SK-N-SH (cell line): ENCODE data around the gene LTBR. TPM values are rescaled to one million over a fixed set of nuclear protein-coding genes. Genes with fewer than 3 reads are reported as not detected.

Experiments used
- CTCF ChIA-PET: fragments of 300-600, 350-600 bp; formaldehyde crosslinking; extraction: SDS; loops from one replicate; lab custom pipeline; 2021; lab: Yijun Ruan, JAX
- POLR2A ChIA-PET: fragments of 350-600 bp; sonication (Branson Sonifier 250); formaldehyde crosslinking; extraction: SDS; loops from one replicate; lab custom pipeline; 2020; ENCODE audit warnings: antibody characterized with exemption, inconsistent platforms; lab: Yijun Ruan, JAX
- DNase-seq: peaks from one replicate; pipeline ENCODE4 v3.0.0; 2012
- H2AFZ ChIP-seq: fragments of 200-600 bp; sonication (generic); 2 replicates; pipeline ENCODE4 v1.8.1; 2016; ENCODE audit warnings: antibody characterized with exemption, mild to moderate bottlenecking, low read depth
- H3F3A ChIP-seq: fragments of 200-600 bp; sonication (generic); replicated peaks from 2 replicates; pipeline ENCODE3; 2016; ENCODE audit warnings: antibody characterized with exemption, mild to moderate bottlenecking; ENCODE audit not compliant: insufficient read depth
- H3K27ac ChIP-seq, 2 experiments: fragments of 200-500 bp in 1 of 2; fragments of 200-600 bp in 1 of 2; sonication (Bioruptor generic) in 1 of 2; sonication (generic), shearing (Covaris generic) in 1 of 2; 2 replicates each; pipeline versions ENCODE4 v1.5.1 to v1.6.1; 2014 to 2016; ENCODE audit warnings: low read depth in 2 of 2, inconsistent platforms in 1 of 2, low read length in 1 of 2, mild to moderate bottlenecking in 1 of 2, mixed read lengths in 1 of 2
- H3K27me3 ChIP-seq: fragments of 200-600 bp; sonication (generic), shearing (Covaris generic); 2 replicates; pipeline ENCODE4 v1.6.1; 2016; ENCODE audit warnings: mixed run types; ENCODE audit not compliant: insufficient read depth
- H3K36me3 ChIP-seq, 2 experiments: fragments of 200-500 bp in 1 of 2; fragments of 200-600 bp in 1 of 2; sonication (Bioruptor generic) in 1 of 2; sonication (generic) in 1 of 2; replicated peaks in 1 of 2; 2 replicates each; pipeline versions ENCODE3 to v1.5.1; 2014 to 2016; ENCODE audit warnings: low read length in 1 of 2, mild to moderate bottlenecking in 1 of 2; ENCODE audit not compliant: insufficient read depth in 2 of 2, control insufficient read depth in 1 of 2
- H3K4me1 ChIP-seq, 2 experiments: fragments of 200-500 bp in 1 of 2; fragments of 200-600 bp in 1 of 2; sonication (Bioruptor generic) in 1 of 2; sonication (generic), shearing (Covaris generic) in 1 of 2; 2 replicates each; pipeline versions ENCODE4 v1.5.1 to v1.6.1; 2014 to 2016; ENCODE audit warnings: low read depth in 1 of 2, low read length in 1 of 2, mixed run types in 1 of 2; ENCODE audit not compliant: insufficient read depth in 2 of 2, control insufficient read depth in 1 of 2
- H3K4me2 ChIP-seq: fragments of 200-600 bp; sonication (generic), shearing (Covaris generic); 2 replicates; pipeline ENCODE4 v1.6.1; 2017; ENCODE audit warnings: mixed run types
- H3K4me3 ChIP-seq, 2 experiments: fragments of 200-500 bp in 1 of 2; fragments of 200-600 bp in 1 of 2; sonication (Bioruptor generic) in 1 of 2; sonication (generic), shearing (Covaris generic) in 1 of 2; 2 replicates each; pipeline versions ENCODE4 v1.5.1 to v1.8.1; 2014 to 2016; ENCODE audit warnings: low read depth in 2 of 2, inconsistent platforms in 1 of 2, low read length in 1 of 2, mild to moderate bottlenecking in 1 of 2, mixed read lengths in 1 of 2, moderate library complexity in 1 of 2
- H3K79me2 ChIP-seq: fragments of 200-600 bp; sonication (generic); 2 replicates; pipeline ENCODE4 v1.8.1; 2017; ENCODE audit warnings: mild to moderate bottlenecking; ENCODE audit not compliant: insufficient read depth
- H3K9ac ChIP-seq: fragments of 200-600 bp; sonication (generic); 2 replicates; pipeline ENCODE4 v1.6.1; 2017; ENCODE audit warnings: mixed run types
- H3K9me2 ChIP-seq: fragments of 200-600 bp; sonication (generic); 2 replicates; pipeline ENCODE4 v1.6.1; 2017; ENCODE audit warnings: mixed run types
- H3K9me3 ChIP-seq: fragments of 200-600 bp; sonication (generic); 2 replicates; pipeline ENCODE4 v1.6.1; 2017; ENCODE audit warnings: mixed run types, mild to moderate bottlenecking, moderate library complexity
- H4K20me1 ChIP-seq: fragments of 200-600 bp; sonication (generic); 2 replicates; pipeline ENCODE4 v1.6.1; 2017; ENCODE audit warnings: mild to moderate bottlenecking, mixed run types; ENCODE audit not compliant: insufficient read depth
- CHD2 ChIP-seq: fragments of 150-350 bp; IDR thresholded peaks from 2 replicates; pipeline ENCODE4 v1.6.1; 2018; ENCODE audit warnings: low read length; ENCODE audit not compliant: partially characterized antibody
- CTCF ChIP-seq: fragments of 200-600 bp; sonication (generic); IDR thresholded peaks from 2 replicates; pipeline ENCODE4 v1.6.1; 2017; ENCODE audit warnings: antibody characterized with exemption, mild to moderate bottlenecking, moderate library complexity
- ELF1 ChIP-seq: IDR thresholded peaks from 2 replicates; pipeline ENCODE4 v1.4.0; 2012
- EP300 ChIP-seq, 2 experiments: IDR thresholded peaks; 2 replicates each; pipeline versions ENCODE4 v1.4.0 to v1.6.1; 2012; ENCODE audit warnings: borderline replicate concordance in 1 of 2, low read depth in 1 of 2, low read length in 1 of 2
- EZH2phosphoT487 ChIP-seq: fragments of 200-600 bp; sonication (generic); IDR thresholded peaks from 2 replicates; pipeline ENCODE4 v1.6.1; 2017; ENCODE audit warnings: low read depth, mixed run types, mild to moderate bottlenecking, antibody characterized with exemption, moderate library complexity, borderline replicate concordance
- FOSL2 ChIP-seq: IDR thresholded peaks from 2 replicates; pipeline ENCODE4 v1.4.0; 2012; ENCODE audit warnings: low read depth, mild to moderate bottlenecking, moderate library complexity, borderline replicate concordance
- FOXJ3 ChIP-seq: sonication (generic); formaldehyde crosslinking; IDR thresholded peaks from 2 replicates; pipeline ENCODE4 v1.5.1; 2020; ENCODE audit warnings: mild to moderate bottlenecking, missing genetic modification reagents
- FOXM1 ChIP-seq: IDR thresholded peaks from 2 replicates; pipeline ENCODE4 v1.4.0; 2012; ENCODE audit warnings: low read depth, mild to moderate bottlenecking
- GABPA ChIP-seq: IDR thresholded peaks from 2 replicates; pipeline ENCODE4 v1.4.0; 2012; ENCODE audit warnings: low read depth, mild to moderate bottlenecking
- GATA2 ChIP-seq: sonication (generic); formaldehyde crosslinking; IDR thresholded peaks from 2 replicates; pipeline ENCODE4 v1.5.0; 2020; ENCODE audit warnings: mild to moderate bottlenecking, missing genetic modification reagents
- IRF3 ChIP-seq: fragments of 150-350 bp; IDR thresholded peaks from 2 replicates; pipeline ENCODE4 v1.6.1; 2016; ENCODE audit warnings: mild to moderate bottlenecking, low read depth, low read length
- JUND ChIP-seq: IDR thresholded peaks from 2 replicates; pipeline ENCODE4 v1.4.0; 2012
- MAX ChIP-seq: IDR thresholded peaks from 2 replicates; pipeline ENCODE4 v1.4.0; 2012; ENCODE audit warnings: low read depth
- MXI1 ChIP-seq: IDR thresholded peaks from 2 replicates; pipeline ENCODE4 v1.6.1; 2012; ENCODE audit warnings: mild to moderate bottlenecking, low read depth, low read length, improper control_type of control experiment
- NFIC ChIP-seq: IDR thresholded peaks from 2 replicates; pipeline ENCODE4 v1.4.0; 2012; ENCODE audit warnings: borderline replicate concordance
- NRF1 ChIP-seq: IDR thresholded peaks from 2 replicates; pipeline ENCODE4 v1.6.1; 2012; ENCODE audit warnings: low read depth, mild to moderate bottlenecking, low read length
- PBX3 ChIP-seq: IDR thresholded peaks from 2 replicates; pipeline ENCODE4; 2012
- POLR2AphosphoS5 ChIP-seq: IDR thresholded peaks from 2 replicates; pipeline ENCODE4 v1.6.1; 2012; ENCODE audit warnings: low read depth, low read length
- RCOR1 ChIP-seq: fragments of 150-350 bp; IDR thresholded peaks from 2 replicates; pipeline ENCODE4 v1.6.1; 2017; ENCODE audit warnings: antibody characterized with exemption, low read length
- RXRA ChIP-seq: IDR thresholded peaks from 2 replicates; pipeline ENCODE4 v1.4.0; 2012; ENCODE audit warnings: low read depth, mild to moderate bottlenecking, borderline replicate concordance
- SIN3A ChIP-seq: IDR thresholded peaks from 2 replicates; pipeline ENCODE4 v1.6.1; 2012; ENCODE audit warnings: low read depth, mild to moderate bottlenecking, low read length, moderate library complexity, borderline replicate concordance
- SMC3 ChIP-seq: IDR thresholded peaks from 2 replicates; pipeline ENCODE4 v1.6.1; 2012; ENCODE audit warnings: low read depth, low read length, improper control_type of control experiment
- TAF1 ChIP-seq: IDR thresholded peaks from 2 replicates; pipeline ENCODE4 v1.6.1; 2012; ENCODE audit warnings: low read depth, mild to moderate bottlenecking, low read length, moderate library complexity, borderline replicate concordance
- TCF12 ChIP-seq: IDR thresholded peaks from 2 replicates; pipeline ENCODE4 v1.4.0; 2012
- TEAD4 ChIP-seq: IDR thresholded peaks from 2 replicates; pipeline ENCODE4 v1.4.0; 2012; ENCODE audit warnings: mild to moderate bottlenecking, borderline replicate concordance; ENCODE audit not compliant: insufficient read depth
- USF1 ChIP-seq: IDR thresholded peaks from 2 replicates; pipeline ENCODE4 v1.4.0; 2012; ENCODE audit warnings: low read depth, borderline replicate concordance
- YY1 ChIP-seq: IDR thresholded peaks from 2 replicates; pipeline ENCODE4 v1.4.0; 2012; ENCODE audit warnings: low read depth, mild to moderate bottlenecking
- ZBTB33 ChIP-seq: IDR thresholded peaks from 2 replicates; pipeline ENCODE4 v1.4.0; 2012; ENCODE audit warnings: low read depth, borderline replicate concordance
- WGBS: methylation state at CpG from one replicate; pipeline ENCODE4 v1.1.6; 2017; ENCODE audit warnings: low lambda C conversion rate; 5-methylcytosine and 5-hydroxymethylcytosine counted together
- polyA plus RNA-seq, 3 experiments: library from polyadenylated mRNA; depleted of rRNA; stranded (reverse); fragments of >200 nt; gene quantifications; 2 replicates each; pipeline ENCODE4 v1.2.3, GENCODE V29; 2012

Gene LTBR
- polyA plus RNA-seq, 1 of the 3 experiments (the other 2 are of a cell fraction): 0.12 TPM

- H3K36me3 ChIP-seq: no peaks in the 10 kb centered on the region
- H3K4me1 ChIP-seq: peaks cover 16 to 33% of the 10 kb centered on the region in 2 experiments; a peak in 3 of 4 replicates
- CTCF ChIA-PET: interaction anchor here (1.2 to 1.4 kb wide), 2 partner anchors 17 to 93 kb away, joined by 3 to 4 read pairs; no protein-coding TSS in a partner anchor
Observed at GRCh38 chr12:6372403-6373003, 11.5 kb upstream of the LTBR start.

More at GRCh38 chr12:6372403-6373003, 11.5 kb upstream of the LTBR start:
- Histone ChIP-seq H3K79me2 (no peaks in the 10 kb centered on the region), H3K27me3 (no peaks in the 10 kb centered on the region), H2AFZ (peak overlapping the region; percentile 69; the same call in 1 of the 2 replicates), H3K9me3 (no peaks in the 10 kb centered on the region), H3F3A (peaks cover 17% of the 10 kb centered on the region)
- TF ChIP-seq POLR2AphosphoS5 (peak; percentile 17; the same call in 1 of the 2 replicates), IRF3 (no peak), RCOR1 (no peak), YY1 (peak; percentile 66; the same call in 1 of the 2 replicates), TEAD4 (no peak), NRF1 (no peak), GATA2 (CRISPR knock-in tag) (no peak), FOXJ3 (no peak), FOXM1 (no peak), TAF1 (peak; percentile 24; the same call in 1 of the 2 replicates), NFIC (peak; percentile 17; the same call in 1 of the 2 replicates), ZBTB33 (no peak), FOSL2 (peak; percentile 66), EP300 (IDR thresholded peaks at IDR 0.05; ENCODE audit: borderline replicate concordance in 1 of 2, low read depth in 1 of 2, low read length in 1 of 2) (peak in 1 of 2 experiments; percentile 49; a peak in 1 of 4 replicates), MXI1 (no peak), RXRA (peak; percentile 73; the same call in 1 of the 2 replicates), ELF1 (peak; percentile 40; the same call in 1 of the 2 replicates), PBX3 (peak; percentile 80), USF1 (no peak), CTCF (no peak), CHD2 (no peak), GABPA (0 out of 2 replicates have a peak, but pooled peaks have one; percentile 19), EZH2phosphoT487 (no peak), MAX (no peak; the same call in 1 of the 2 replicates), JUND (no peak; the same call in 1 of the 2 replicates), SMC3 (no peak), SIN3A (peak; percentile 71; the same call in 1 of the 2 replicates), TCF12 (peak; percentile 64)
- TF ChIP-seq, all 33 proteins: peak for 12
- POLR2A ChIA-PET: no interaction called here
- WGBS: 16% methylated on average over 8 of the region's 8 CpGs
- DNase-seq: no peak
- Histone ChIP-seq H3K4me3 (no peak overlapping the region), H3K27ac (peak overlapping the region; percentile 79), H4K20me1 (no peaks in the 10 kb centered on the region), H3K9me2 (no peaks in the 10 kb centered on the region), H3K9ac (peak overlapping the region; percentile 58), H3K4me2 (peak overlapping the region; percentile 68; the same call in 1 of the 2 replicates)
